ENCODE measurements around the gene PATL1.
"Not testable (repeated sequence)": the region's sequence is repeated elsewhere in the genome, so short reads cannot be mapped to it uniquely, and the experiment has no call there.

PATL1 gene

GRCh38 chr11:59698506-59698905 lies 29.7 kb upstream of the PATL1 start:
- Histone ChIP-seq H3K4me3 (ENCODE audit: low read length in 2 of 2) (no peak overlapping the region), H3K27me3 (ENCODE audit: control insufficient read depth in 1 of 2, insufficient read depth in 2 of 2, low read length in 2 of 2) (no peaks in the 10 kb centered on the region), H3K9ac (ENCODE audit: low read length in 2 of 2) (no peak overlapping the region), H3K36me3 (ENCODE audit: control insufficient read depth in 2 of 2, insufficient read depth in 2 of 2, low read length in 2 of 2) (no peaks in the 10 kb centered on the region), H3K4me1 (ENCODE audit: control insufficient read depth, insufficient read depth, low read length) (no peaks in the 10 kb centered on the region), H3K9me3 (ENCODE audit: control insufficient read depth in 2 of 2, low read length in 2 of 2) (no peaks in the 10 kb centered on the region), H3K27ac (ENCODE audit: low read length) (no peak overlapping the region)

- no peak overlapping the region for H3K27ac ChIP-seq (ENCODE audit: low read length)
- H3K27me3 ChIP-seq (ENCODE audit: control insufficient read depth in 1 of 2, insufficient read depth in 2 of 2, low read length in 2 of 2): no peaks in the 10 kb centered on the region
- no peaks in the 10 kb centered on the region for H3K4me1 ChIP-seq (ENCODE audit: control insufficient read depth, insufficient read depth, low read length)
- peaks cover 2 to 4% of the 10 kb centered on the region in 2 donors for H3K9me3 ChIP-seq (ENCODE audit: control insufficient read depth in 2 of 2, low read length in 2 of 2)
- H3K36me3 ChIP-seq (ENCODE audit: control insufficient read depth in 2 of 2, insufficient read depth in 2 of 2, low read length in 2 of 2): no peaks in the 10 kb centered on the region
- H3K9ac ChIP-seq (ENCODE audit: low read length in 2 of 2): no peak overlapping the region
- no peak overlapping the region for H3K4me3 ChIP-seq (ENCODE audit: low read length in 2 of 2)
Observed at GRCh38 chr11:59692915-59693314, 24.1 kb upstream of the PATL1 start.

DNA sequence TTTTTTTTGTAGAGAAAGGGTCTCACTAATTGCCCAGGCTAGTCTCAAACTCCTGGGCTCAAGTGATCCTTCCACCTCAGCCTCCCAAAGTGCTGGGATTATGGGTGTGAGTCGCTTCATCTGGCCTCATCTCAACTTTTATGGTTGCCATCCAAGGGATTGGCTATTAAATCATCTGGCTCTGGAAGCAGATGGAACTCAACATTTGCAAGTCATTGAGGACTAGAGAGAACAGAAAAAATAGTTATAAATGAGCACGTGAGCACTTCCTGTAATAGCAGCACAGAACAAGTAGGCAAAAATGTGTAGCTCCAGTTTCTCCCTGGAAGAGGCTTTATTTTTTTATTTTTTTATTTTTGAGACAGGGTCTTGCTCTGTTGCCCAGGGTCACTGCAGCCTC lies 22.3 kb upstream of the PATL1 start:
- H3K36me3 ChIP-seq (ENCODE audit: control insufficient read depth in 2 of 2, insufficient read depth in 2 of 2, low read length in 2 of 2): no peaks in the 10 kb centered on the region
- no peak overlapping the region for H3K4me3 ChIP-seq (ENCODE audit: low read length in 2 of 2)
- no peak overlapping the region for H3K9ac ChIP-seq (ENCODE audit: low read length in 2 of 2)
- peaks cover 2 to 4% of the 10 kb centered on the region in 2 donors for H3K9me3 ChIP-seq (ENCODE audit: control insufficient read depth in 2 of 2, low read length in 2 of 2)
- no peaks in the 10 kb centered on the region for H3K27me3 ChIP-seq (ENCODE audit: control insufficient read depth in 1 of 2, insufficient read depth in 2 of 2, low read length in 2 of 2)
- no peaks in the 10 kb centered on the region for H3K4me1 ChIP-seq (ENCODE audit: control insufficient read depth, insufficient read depth, low read length)
- no peak overlapping the region for H3K27ac ChIP-seq (ENCODE audit: low read length)

DNA sequence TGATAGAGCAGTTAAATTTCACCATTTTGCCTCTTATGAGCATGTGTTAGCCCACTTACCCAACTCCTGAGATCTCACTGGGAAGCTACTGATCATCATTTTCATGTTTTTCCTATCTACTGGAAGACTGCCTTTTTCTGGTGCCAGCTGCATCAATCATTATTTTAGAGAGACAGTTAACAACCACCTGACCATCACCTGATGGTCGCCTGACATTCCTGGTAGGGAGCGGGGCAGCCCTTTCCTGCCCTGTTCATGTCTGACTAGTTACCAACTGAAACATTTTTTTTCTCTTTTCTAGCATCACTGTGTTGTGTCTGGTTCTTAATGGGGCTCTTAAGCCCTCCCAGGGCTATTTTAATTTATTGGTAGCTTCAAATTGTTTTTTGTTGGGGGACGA lies 20.2 kb upstream of the PATL1 start:
- H3K9ac ChIP-seq (ENCODE audit: low read length in 2 of 2): no peak overlapping the region
- no peak overlapping the region for H3K27ac ChIP-seq (ENCODE audit: low read length)
- peaks cover 2 to 4% of the 10 kb centered on the region in 2 donors for H3K9me3 ChIP-seq (ENCODE audit: control insufficient read depth in 2 of 2, low read length in 2 of 2)
- no peaks in the 10 kb centered on the region for H3K27me3 ChIP-seq (ENCODE audit: control insufficient read depth in 1 of 2, insufficient read depth in 2 of 2, low read length in 2 of 2)
- no peaks in the 10 kb centered on the region for H3K4me1 ChIP-seq (ENCODE audit: control insufficient read depth, insufficient read depth, low read length)
- no peak overlapping the region for H3K4me3 ChIP-seq (ENCODE audit: low read length in 2 of 2)
- H3K36me3 ChIP-seq (ENCODE audit: control insufficient read depth in 2 of 2, insufficient read depth in 2 of 2, low read length in 2 of 2): no peaks in the 10 kb centered on the region

GRCh38 chr11:59681260-59681725 lies 12.5 kb upstream of the PATL1 start:
- not testable (repeated sequence) for H3K36me3 ChIP-seq (ENCODE audit: control insufficient read depth in 2 of 2, insufficient read depth in 2 of 2, low read length in 2 of 2); H3K9me3 ChIP-seq (ENCODE audit: control insufficient read depth in 2 of 2, low read length in 2 of 2); H3K27me3 ChIP-seq (ENCODE audit: control insufficient read depth in 1 of 2, insufficient read depth in 2 of 2, low read length in 2 of 2); H3K4me3 ChIP-seq (ENCODE audit: low read length in 2 of 2); H3K4me1 ChIP-seq (ENCODE audit: control insufficient read depth, insufficient read depth, low read length); H3K9ac ChIP-seq (ENCODE audit: low read length in 2 of 2); H3K27ac ChIP-seq (ENCODE audit: low read length)

GRCh38 chr11:59680287-59681154 lies 11.7 kb upstream of the PATL1 start:
- H3K9ac ChIP-seq (ENCODE audit: low read length in 2 of 2): no peak overlapping the region

GRCh38 chr11:59679347-59679746 lies 10.5 kb upstream of the PATL1 start:
- Histone ChIP-seq H3K27me3 (ENCODE audit: control insufficient read depth in 1 of 2, insufficient read depth in 2 of 2, low read length in 2 of 2) (no peaks in the 10 kb centered on the region), H3K4me3 (ENCODE audit: low read length in 2 of 2) (no peak overlapping the region), H3K36me3 (ENCODE audit: control insufficient read depth in 2 of 2, insufficient read depth in 2 of 2, low read length in 2 of 2) (no peaks in the 10 kb centered on the region), H3K27ac (ENCODE audit: low read length) (no peak overlapping the region), H3K9ac (ENCODE audit: low read length in 2 of 2) (no peak overlapping the region), H3K4me1 (ENCODE audit: control insufficient read depth, insufficient read depth, low read length) (no peaks in the 10 kb centered on the region), H3K9me3 (ENCODE audit: control insufficient read depth in 2 of 2, low read length in 2 of 2) (no peaks in the 10 kb centered on the region)

More at GRCh38 chr11:59680287-59681154, 11.7 kb upstream of the PATL1 start:
- H3K27me3 ChIP-seq (ENCODE audit: control insufficient read depth in 1 of 2, insufficient read depth in 2 of 2, low read length in 2 of 2): no peaks in the 10 kb centered on the region
- no peak overlapping the region for H3K4me3 ChIP-seq (ENCODE audit: low read length in 2 of 2)
- H3K4me1 ChIP-seq (ENCODE audit: control insufficient read depth, insufficient read depth, low read length): no peaks in the 10 kb centered on the region
- peak overlapping the region; percentile 12 for H3K27ac ChIP-seq (ENCODE audit: low read length)
- no peaks in the 10 kb centered on the region for H3K36me3 ChIP-seq (ENCODE audit: control insufficient read depth in 2 of 2, insufficient read depth in 2 of 2, low read length in 2 of 2)
- H3K9me3 ChIP-seq (ENCODE audit: control insufficient read depth in 2 of 2, low read length in 2 of 2): no peaks in the 10 kb centered on the region

DNA sequence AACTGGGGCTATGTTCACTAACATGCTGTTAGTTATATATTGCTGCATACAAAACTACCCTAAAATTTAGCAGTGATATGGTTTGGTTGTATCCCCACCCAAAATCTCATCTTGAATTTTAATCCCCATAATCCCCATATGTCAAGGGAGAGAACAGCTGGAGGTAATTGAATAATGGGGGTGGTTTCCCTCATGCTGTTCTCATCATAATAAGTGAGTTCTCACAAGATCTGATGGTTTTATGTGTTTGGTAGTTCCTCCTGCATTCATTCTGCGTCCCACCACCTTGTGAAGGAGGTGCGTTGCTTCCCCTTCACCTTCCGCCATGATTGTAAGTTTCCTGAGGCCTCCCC lies 10.0 kb upstream of the PATL1 start:
- Histone ChIP-seq H3K36me3 (ENCODE audit: control insufficient read depth in 2 of 2, insufficient read depth in 2 of 2, low read length in 2 of 2) (no peaks in the 10 kb centered on the region), H3K4me3 (ENCODE audit: low read length in 2 of 2) (no peak overlapping the region), H3K4me1 (ENCODE audit: control insufficient read depth, insufficient read depth, low read length) (no peaks in the 10 kb centered on the region), H3K9ac (ENCODE audit: low read length in 2 of 2) (no peak overlapping the region), H3K27ac (ENCODE audit: low read length) (no peak overlapping the region), H3K9me3 (ENCODE audit: control insufficient read depth in 2 of 2, low read length in 2 of 2) (no peaks in the 10 kb centered on the region), H3K27me3 (ENCODE audit: control insufficient read depth in 1 of 2, insufficient read depth in 2 of 2, low read length in 2 of 2) (no peaks in the 10 kb centered on the region)

DNA sequence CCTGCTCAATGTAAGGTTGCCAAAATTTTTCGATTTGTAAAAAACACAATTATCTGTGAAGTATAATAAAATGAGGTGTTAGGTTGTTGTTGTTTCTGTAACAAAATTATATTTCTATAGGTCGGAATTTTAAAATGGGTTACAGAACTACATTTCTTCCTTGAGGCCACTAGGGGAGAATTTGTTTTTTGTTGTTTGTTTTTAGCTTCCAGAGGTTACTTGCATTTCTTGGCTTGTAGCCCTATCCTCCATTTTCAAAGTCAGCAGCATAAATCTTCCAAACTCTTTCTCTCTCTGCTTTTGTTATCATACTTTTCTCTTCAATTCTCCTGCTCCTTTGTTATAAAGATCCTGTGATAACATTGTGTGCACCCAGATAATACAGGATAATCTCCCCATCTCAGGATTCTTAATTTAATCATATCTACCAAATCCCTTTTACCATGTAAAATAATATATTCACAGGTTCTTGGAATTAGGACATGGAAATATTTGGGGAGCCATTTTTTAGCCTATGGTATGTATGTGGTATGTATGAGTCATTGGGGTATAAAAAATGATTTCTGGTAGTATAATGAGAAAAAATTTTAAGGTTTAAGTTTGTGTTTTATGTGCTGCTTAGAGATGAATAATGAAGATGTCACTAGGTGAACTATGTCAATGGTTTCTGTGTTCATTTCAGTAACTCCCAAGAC lies 9.4 kb upstream of the PATL1 start:
- Histone ChIP-seq H3K27ac (ENCODE audit: low read length) (no peak overlapping the region), H3K9me3 (ENCODE audit: control insufficient read depth in 2 of 2, low read length in 2 of 2) (no peaks in the 10 kb centered on the region), H3K4me1 (ENCODE audit: control insufficient read depth, insufficient read depth, low read length) (no peaks in the 10 kb centered on the region), H3K27me3 (ENCODE audit: control insufficient read depth in 1 of 2, insufficient read depth in 2 of 2, low read length in 2 of 2) (no peaks in the 10 kb centered on the region), H3K4me3 (ENCODE audit: low read length in 2 of 2) (no peak overlapping the region), H3K9ac (ENCODE audit: low read length in 2 of 2) (no peak overlapping the region), H3K36me3 (ENCODE audit: control insufficient read depth in 2 of 2, insufficient read depth in 2 of 2, low read length in 2 of 2) (no peaks in the 10 kb centered on the region)

DNA sequence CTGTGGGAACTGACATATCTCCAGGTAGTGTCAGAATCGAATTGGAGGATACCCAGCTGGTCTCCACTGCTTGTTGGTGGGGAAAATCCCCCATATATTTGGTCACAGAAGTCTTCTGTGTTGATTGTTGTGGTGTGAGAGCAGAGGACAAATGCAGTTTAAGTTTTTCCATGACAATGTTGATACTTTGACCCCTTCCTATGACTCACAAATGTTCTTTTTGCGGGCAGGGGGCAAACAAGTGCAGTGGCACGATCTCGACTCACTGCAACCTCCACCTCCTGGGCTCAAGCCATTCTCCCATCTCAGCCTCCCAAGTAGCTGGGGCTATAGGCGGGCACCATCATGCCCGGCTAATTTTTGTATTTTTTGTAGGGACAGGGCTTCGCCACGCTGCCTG lies 7.4 kb upstream of the PATL1 start:
- Histone ChIP-seq H3K4me3 (ENCODE audit: low read length in 2 of 2) (no peak overlapping the region), H3K27me3 (ENCODE audit: control insufficient read depth in 1 of 2, insufficient read depth in 2 of 2, low read length in 2 of 2) (no peaks in the 10 kb centered on the region), H3K9ac (ENCODE audit: low read length in 2 of 2) (no peak overlapping the region), H3K36me3 (ENCODE audit: control insufficient read depth in 2 of 2, insufficient read depth in 2 of 2, low read length in 2 of 2) (no peaks in the 10 kb centered on the region), H3K9me3 (ENCODE audit: control insufficient read depth in 2 of 2, low read length in 2 of 2) (no peaks in the 10 kb centered on the region), H3K27ac (ENCODE audit: low read length) (no peak overlapping the region), H3K4me1 (ENCODE audit: control insufficient read depth, insufficient read depth, low read length) (no peaks in the 10 kb centered on the region)

DNA sequence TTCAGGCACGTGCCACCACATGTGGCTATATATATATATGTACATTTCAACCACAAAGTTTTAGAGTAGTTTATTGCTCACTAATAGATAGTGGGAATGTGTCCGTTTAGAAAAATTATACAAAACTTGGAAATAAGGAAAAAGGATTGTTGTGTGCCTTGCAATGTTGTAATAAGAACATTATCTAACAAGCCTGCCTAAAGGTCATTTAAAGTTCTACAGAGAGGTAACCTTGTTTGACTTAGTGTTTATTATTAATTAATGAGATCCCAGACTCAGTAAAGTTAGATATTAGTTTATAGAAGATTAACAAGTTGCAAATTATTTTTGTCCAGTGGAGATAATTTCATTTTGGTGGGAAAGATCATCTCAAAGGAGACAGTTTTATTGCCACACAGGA lies 5.5 kb upstream of the PATL1 start:
- H3K27me3 ChIP-seq (ENCODE audit: control insufficient read depth in 1 of 2, insufficient read depth in 2 of 2, low read length in 2 of 2): no peaks in the 10 kb centered on the region
- no peak overlapping the region for H3K4me3 ChIP-seq (ENCODE audit: low read length in 2 of 2)
- no peak overlapping the region for H3K27ac ChIP-seq (ENCODE audit: low read length)
- H3K4me1 ChIP-seq (ENCODE audit: control insufficient read depth, insufficient read depth, low read length): peaks cover 7% of the 10 kb centered on the region
- H3K9me3 ChIP-seq (ENCODE audit: control insufficient read depth in 2 of 2, low read length in 2 of 2): no peaks in the 10 kb centered on the region
- no peaks in the 10 kb centered on the region for H3K36me3 ChIP-seq (ENCODE audit: control insufficient read depth in 2 of 2, insufficient read depth in 2 of 2, low read length in 2 of 2)
- H3K9ac ChIP-seq (ENCODE audit: low read length in 2 of 2): no peak overlapping the region

Measured in stomach smooth muscle (tissue), 2 donors.